ENCODE measurements around the gene TSPAN9.
A peak's percentile ranks its signal among the peaks of the same experiment; 100 is the strongest.

Gene TSPAN9

DNA sequence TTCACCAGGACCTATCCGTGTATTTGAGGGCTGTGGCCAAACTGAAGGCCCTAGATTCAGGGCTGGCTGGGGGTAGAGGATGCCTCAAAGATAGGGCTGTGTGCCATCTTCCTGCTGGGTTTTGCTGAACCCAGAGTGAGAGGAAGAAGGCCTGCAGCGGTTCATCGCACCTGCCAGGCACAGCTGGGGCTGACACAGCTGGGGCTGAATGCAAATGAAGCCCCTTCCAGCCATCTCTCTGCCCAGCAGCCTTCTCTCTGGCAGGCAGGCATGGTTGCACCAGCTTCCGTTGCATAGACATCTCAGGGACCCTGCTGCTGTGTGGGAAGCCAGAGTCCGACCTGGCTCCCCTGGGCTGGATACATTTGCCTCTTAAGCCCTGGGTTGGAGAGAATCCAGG lies 152.4 kb downstream of the TSPAN9 start:
- Histone ChIP-seq H3K4me3 (ENCODE audit: low read depth, low read length) (no peak overlapping the region), H3K9me3 (ENCODE audit: severe bottlenecking) (peaks cover 4% of the 10 kb centered on the region), H3K27ac (peak overlapping the region; percentile 81), H3K27me3 (ENCODE audit: insufficient read depth, low read depth, severe bottlenecking) (no peaks in the 10 kb centered on the region), H3K36me3 (peaks cover 80% of the 10 kb centered on the region)
- no peak for DNase-seq
- TF ChIP-seq, protein P1, sequence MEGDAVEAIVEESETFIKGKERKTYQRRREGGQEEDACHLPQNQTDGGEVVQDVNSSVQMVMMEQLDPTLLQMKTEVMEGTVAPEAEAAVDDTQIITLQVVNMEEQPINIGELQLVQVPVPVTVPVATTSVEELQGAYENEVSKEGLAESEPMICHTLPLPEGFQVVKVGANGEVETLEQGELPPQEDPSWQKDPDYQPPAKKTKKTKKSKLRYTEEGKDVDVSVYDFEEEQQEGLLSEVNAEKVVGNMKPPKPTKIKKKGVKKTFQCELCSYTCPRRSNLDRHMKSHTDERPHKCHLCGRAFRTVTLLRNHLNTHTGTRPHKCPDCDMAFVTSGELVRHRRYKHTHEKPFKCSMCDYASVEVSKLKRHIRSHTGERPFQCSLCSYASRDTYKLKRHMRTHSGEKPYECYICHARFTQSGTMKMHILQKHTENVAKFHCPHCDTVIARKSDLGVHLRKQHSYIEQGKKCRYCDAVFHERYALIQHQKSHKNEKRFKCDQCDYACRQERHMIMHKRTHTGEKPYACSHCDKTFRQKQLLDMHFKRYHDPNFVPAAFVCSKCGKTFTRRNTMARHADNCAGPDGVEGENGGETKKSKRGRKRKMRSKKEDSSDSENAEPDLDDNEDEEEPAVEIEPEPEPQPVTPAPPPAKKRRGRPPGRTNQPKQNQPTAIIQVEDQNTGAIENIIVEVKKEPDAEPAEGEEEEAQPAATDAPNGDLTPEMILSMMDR (IDR thresholded peaks at IDR 0.05; ENCODE audit: low read depth, low read length): no peak

DNA sequence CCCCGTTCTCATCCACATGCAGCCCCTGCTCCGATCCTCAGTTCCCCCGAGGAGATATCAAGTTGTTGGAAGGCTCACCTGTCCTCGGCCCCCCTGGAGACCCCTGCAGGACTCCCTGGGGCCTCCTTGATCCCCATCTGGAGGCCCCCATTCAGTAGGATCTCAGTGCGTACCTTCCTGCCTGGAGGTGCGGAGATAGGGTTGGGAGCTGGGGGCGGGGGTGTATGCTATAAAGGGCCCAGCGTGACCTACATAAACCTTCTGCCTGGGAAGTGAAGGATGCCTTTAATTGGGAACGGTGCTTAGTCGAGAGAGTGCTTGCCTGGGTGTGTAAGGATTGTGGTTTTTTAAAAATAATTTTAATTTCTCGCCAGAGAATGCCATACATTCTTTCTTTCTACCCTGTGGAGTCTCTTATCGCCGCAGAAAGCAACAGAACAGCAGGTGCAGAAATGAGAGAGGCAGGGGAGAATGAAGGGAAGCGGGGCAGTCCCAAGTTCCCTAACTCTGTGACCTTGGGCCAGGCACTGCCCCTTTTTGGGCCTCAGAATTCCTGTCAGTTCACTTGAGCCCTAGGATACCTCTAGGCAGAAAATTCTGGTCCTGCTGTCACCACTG lies 153.7 kb downstream of the TSPAN9 start:
- TF ChIP-seq, protein P1 (IDR thresholded peaks at IDR 0.05; ENCODE audit: low read depth, low read length): no peak
- Histone ChIP-seq H3K36me3 (peaks cover 81% of the 10 kb centered on the region), H3K9me3 (ENCODE audit: severe bottlenecking) (peaks cover 4% of the 10 kb centered on the region), H3K27ac (peak overlapping the region; percentile 81), H3K4me3 (ENCODE audit: low read depth, low read length) (no peak overlapping the region), H3K27me3 (ENCODE audit: insufficient read depth, low read depth, severe bottlenecking) (no peaks in the 10 kb centered on the region)
- DNase-seq: no peak

DNA sequence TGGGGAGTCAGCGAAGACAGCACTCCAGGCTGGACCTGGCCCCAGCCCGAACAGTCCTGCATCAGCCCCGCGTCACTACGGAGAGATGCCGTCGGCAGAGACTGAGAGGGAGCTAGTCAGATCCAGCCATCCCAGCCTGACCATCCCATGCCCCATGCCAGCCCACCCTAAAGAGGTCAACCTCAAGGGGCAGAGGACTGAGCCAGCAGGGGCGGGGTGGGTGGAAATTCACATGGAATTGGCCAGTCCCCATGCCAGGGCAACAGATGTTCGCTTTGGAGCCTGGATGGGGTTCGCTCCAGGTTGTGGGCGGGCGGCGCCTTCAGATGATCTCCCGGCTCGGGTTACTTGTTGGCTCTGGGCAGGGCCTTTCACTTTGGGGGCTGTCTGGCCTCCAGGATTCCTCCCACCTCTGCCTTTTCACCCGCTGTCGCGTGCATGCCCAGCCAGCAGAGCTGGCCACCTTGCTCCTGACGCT lies 154.3 kb downstream of the TSPAN9 start:
- Histone ChIP-seq H3K4me3 (ENCODE audit: low read depth, low read length) (no peak overlapping the region), H3K27ac (peak overlapping the region; percentile 81), H3K27me3 (ENCODE audit: insufficient read depth, low read depth, severe bottlenecking) (no peaks in the 10 kb centered on the region), H3K36me3 (peaks cover 87% of the 10 kb centered on the region), H3K9me3 (ENCODE audit: severe bottlenecking) (peaks cover 4% of the 10 kb centered on the region)
- TF ChIP-seq, protein P1 (IDR thresholded peaks at IDR 0.05; ENCODE audit: low read depth, low read length): no peak
- DNase-seq: peak; percentile 77

DNA sequence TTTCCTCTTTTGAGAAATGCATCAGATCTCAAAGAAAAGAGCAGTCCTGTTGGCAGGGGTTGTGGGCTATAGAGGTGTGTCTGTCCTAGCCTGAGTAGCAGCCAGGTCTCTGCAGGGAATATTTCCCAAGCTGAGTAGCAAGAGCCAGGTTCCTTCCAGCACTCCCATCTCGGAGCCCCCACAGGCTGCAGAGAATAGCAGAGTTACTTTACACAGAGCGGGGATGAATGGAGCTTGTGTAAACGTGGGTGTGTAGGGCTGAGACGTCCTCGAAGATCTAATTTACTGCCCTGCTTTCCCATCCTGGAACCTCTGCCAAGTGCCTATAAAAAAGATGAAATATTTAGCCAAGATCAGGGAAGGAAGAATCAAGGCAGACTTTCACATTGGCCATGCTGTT lies 156.6 kb downstream of the TSPAN9 start:
- Histone ChIP-seq H3K36me3 (peaks cover 90% of the 10 kb centered on the region), H3K27ac (peak overlapping the region; percentile 13), H3K4me3 (ENCODE audit: low read depth, low read length) (no peak overlapping the region), H3K9me3 (ENCODE audit: severe bottlenecking) (no peaks in the 10 kb centered on the region), H3K27me3 (ENCODE audit: insufficient read depth, low read depth, severe bottlenecking) (no peaks in the 10 kb centered on the region)
- TF ChIP-seq, protein P1 (IDR thresholded peaks at IDR 0.05; ENCODE audit: low read depth, low read length): no peak
- DNase-seq: no peak

DNA sequence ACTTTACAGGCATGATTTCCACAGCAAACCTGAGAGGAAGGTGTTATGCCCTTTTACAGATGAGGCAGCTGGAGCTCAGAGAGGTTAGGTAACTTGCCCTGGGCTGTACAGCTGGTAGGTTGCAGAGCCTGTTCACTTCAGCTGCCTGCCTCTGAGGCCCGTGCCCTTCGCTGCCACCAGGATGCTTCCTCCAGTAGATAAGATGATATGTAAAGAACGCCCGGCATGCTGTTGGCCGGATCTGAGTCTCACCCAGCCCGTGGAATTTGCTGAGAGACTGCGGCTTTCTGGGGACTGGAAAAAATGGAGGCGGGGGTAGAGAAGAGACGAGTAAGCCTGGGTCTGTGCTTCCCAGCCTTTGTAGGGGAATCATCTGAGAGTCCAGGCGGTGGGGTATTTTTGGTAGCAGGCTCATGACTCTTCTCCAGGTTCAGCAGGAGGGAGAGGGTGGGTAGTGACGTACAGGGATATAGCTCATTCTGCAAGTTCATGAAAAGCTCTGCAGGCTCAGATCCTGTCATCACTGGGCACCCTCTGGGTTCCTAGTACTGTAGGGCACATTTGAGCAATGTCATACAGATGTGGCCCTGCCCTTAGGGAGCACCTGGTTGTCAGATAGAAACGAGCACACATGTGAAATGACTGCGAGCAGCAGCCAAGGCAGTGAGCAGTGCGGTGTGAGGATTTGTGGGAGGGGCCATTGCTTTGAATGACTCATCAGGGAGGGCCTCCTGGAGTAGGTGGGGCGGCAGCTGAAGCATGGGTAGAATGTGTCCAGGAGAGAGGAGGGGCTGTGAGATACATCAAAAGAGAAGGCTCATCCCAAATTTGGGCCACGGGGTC lies 159.4 kb downstream of the TSPAN9 start:
- no peak overlapping the region for H3K4me3 ChIP-seq (ENCODE audit: low read depth, low read length)
- H3K36me3 ChIP-seq: peaks cover 88% of the 10 kb centered on the region
- peak; percentile 57 for DNase-seq
- peak overlapping the region; percentile 30; the same call in 1 of the 2 replicates for H3K27ac ChIP-seq
- TF ChIP-seq, protein P1 (IDR thresholded peaks at IDR 0.05; ENCODE audit: low read depth, low read length): no peak
- no peaks in the 10 kb centered on the region for H3K27me3 ChIP-seq (ENCODE audit: insufficient read depth, low read depth, severe bottlenecking)
- H3K9me3 ChIP-seq (ENCODE audit: severe bottlenecking): no peaks in the 10 kb centered on the region

Data from WERI-Rb-1 (cell line).